HEK293 (cell line): ENCODE results near the gene WASF2.

Experiments used
- GLI4 ChIP-seq: fragments of 450-650 bp; formaldehyde crosslinking; IDR thresholded peaks from 2 replicates; pipeline ENCODE4 v1.5.1; 2016; ENCODE audit warnings: missing biosample characterization, missing genetic modification characterization
- GLIS2 ChIP-seq: fragments of 450-650 bp; formaldehyde crosslinking; IDR thresholded peaks from 2 replicates; pipeline ENCODE4 v1.5.1; 2016; ENCODE audit warnings: missing biosample characterization, missing genetic modification characterization
- HOXC10 ChIP-seq: sonication (generic); formaldehyde crosslinking; IDR thresholded peaks from 2 replicates; pipeline ENCODE4 v1.8.1; 2023; ENCODE audit warnings: mild to moderate bottlenecking, missing genetic modification reagents
- IKZF3 ChIP-seq: fragments of 450-650 bp; IDR thresholded peaks from 2 replicates; pipeline ENCODE4 v1.5.0; 2018; ENCODE audit warnings: missing biosample characterization, mild to moderate bottlenecking, missing genetic modification characterization, moderate library complexity
- OSR2 ChIP-seq: fragments of 450-650 bp; formaldehyde crosslinking; IDR thresholded peaks from 2 replicates; pipeline ENCODE4 v1.5.1; 2016; ENCODE audit warnings: missing biosample characterization, missing genetic modification characterization
- SP3 ChIP-seq: fragments of 450-650 bp; formaldehyde crosslinking; IDR thresholded peaks from 2 replicates; pipeline ENCODE4 v1.5.1; 2016; ENCODE audit warnings: missing biosample characterization, missing genetic modification characterization
- ZBTB21 ChIP-seq: fragments of 450-650 bp; formaldehyde crosslinking; IDR thresholded peaks from 2 replicates; pipeline ENCODE4 v1.5.1; 2017; ENCODE audit warnings: missing biosample characterization, missing genetic modification characterization
- ZBTB49 ChIP-seq: fragments of 450-650 bp; formaldehyde crosslinking; IDR thresholded peaks from 2 replicates; pipeline ENCODE4 v1.5.1; 2016; ENCODE audit warnings: missing biosample characterization, missing genetic modification characterization, low read depth
- ZFP3 ChIP-seq: fragments of 450-650 bp; formaldehyde crosslinking; IDR thresholded peaks from 2 replicates; pipeline ENCODE4 v1.5.1; 2016; ENCODE audit warnings: low read depth, missing biosample characterization, missing genetic modification characterization
- ZFP41 ChIP-seq: fragments of 450-650 bp; formaldehyde crosslinking; IDR thresholded peaks from 2 replicates; pipeline ENCODE4 v1.5.1; 2016; ENCODE audit warnings: missing biosample characterization, missing genetic modification characterization, borderline replicate concordance
- ZFP69B ChIP-seq: fragments of 450-650 bp; formaldehyde crosslinking; IDR thresholded peaks from 2 replicates; pipeline ENCODE4 v1.5.1; 2016; ENCODE audit warnings: missing biosample characterization, missing genetic modification characterization
- ZNF223 ChIP-seq: fragments of 450-650 bp; formaldehyde crosslinking; IDR thresholded peaks from 2 replicates; pipeline ENCODE4 v1.5.1; 2016; ENCODE audit warnings: missing biosample characterization, missing genetic modification characterization
- ZNF335 ChIP-seq: fragments of 450-650 bp; formaldehyde crosslinking; conservative IDR thresholded peaks from 2 replicates; pipeline ENCODE4 v1.5.1; 2016; ENCODE audit warnings: missing biosample characterization, missing genetic modification characterization
- ZNF501 ChIP-seq: fragments of 450-650 bp; formaldehyde crosslinking; IDR thresholded peaks from 2 replicates; pipeline ENCODE4 v1.5.1; 2016; ENCODE audit warnings: missing biosample characterization, missing genetic modification characterization
- ZNF521 ChIP-seq: fragments of 450-650 bp; formaldehyde crosslinking; IDR thresholded peaks from 2 replicates; pipeline ENCODE4 v1.5.1; 2017; ENCODE audit warnings: missing biosample characterization, mild to moderate bottlenecking, missing genetic modification characterization
- ZNF544 ChIP-seq: fragments of 450-650 bp; formaldehyde crosslinking; IDR thresholded peaks from 2 replicates; pipeline ENCODE4 v1.5.0; 2017; ENCODE audit warnings: missing biosample characterization, missing genetic modification characterization
- ZNF555 ChIP-seq: fragments of 450-650 bp; formaldehyde crosslinking; conservative IDR thresholded peaks from 2 replicates; pipeline ENCODE4 v1.5.1; 2017; ENCODE audit warnings: missing biosample characterization, mild to moderate bottlenecking, missing genetic modification characterization, inconsistent platforms
- ZNF585B ChIP-seq: fragments of 450-650 bp; formaldehyde crosslinking; IDR thresholded peaks from 2 replicates; pipeline ENCODE4 v1.5.1; 2016; ENCODE audit warnings: missing biosample characterization, missing genetic modification characterization
- ZNF664 ChIP-seq: fragments of 450-650 bp; formaldehyde crosslinking; IDR thresholded peaks from 2 replicates; pipeline ENCODE4 v1.5.1; 2016; ENCODE audit warnings: missing biosample characterization, missing genetic modification characterization
- ZNF707 ChIP-seq: fragments of 450-650 bp; formaldehyde crosslinking; IDR thresholded peaks from 2 replicates; pipeline ENCODE4 v1.5.1; 2016; ENCODE audit warnings: missing biosample characterization, missing genetic modification characterization
- ZNF776 ChIP-seq: fragments of 450-650 bp; formaldehyde crosslinking; IDR thresholded peaks from 2 replicates; pipeline ENCODE4 v1.5.0; 2017; ENCODE audit warnings: missing biosample characterization, missing genetic modification characterization, borderline replicate concordance
- ZNF785 ChIP-seq: fragments of 450-650 bp; formaldehyde crosslinking; IDR thresholded peaks from 2 replicates; pipeline ENCODE4 v1.5.1; 2016; ENCODE audit warnings: missing biosample characterization, missing genetic modification characterization
- ZXDB ChIP-seq: fragments of 450-650 bp; formaldehyde crosslinking; IDR thresholded peaks from 2 replicates; pipeline ENCODE4 v1.5.1; 2016; ENCODE audit warnings: missing biosample characterization, missing genetic modification characterization
- TF ChIP-seq, protein P1 (sequence below): fragments of 450-650 bp; formaldehyde crosslinking; IDR thresholded peaks from 2 replicates; pipeline ENCODE4 v1.5.1; 2016; ENCODE audit warnings: missing biosample characterization, missing genetic modification characterization
- TF ChIP-seq, protein P2 (sequence below): fragments of 450-650 bp; IDR thresholded peaks from 2 replicates; pipeline ENCODE4 v1.5.1; 2018; ENCODE audit warnings: missing biosample characterization, missing genetic modification characterization
- TF ChIP-seq, protein P3 (sequence below): fragments of 450-650 bp; formaldehyde crosslinking; IDR thresholded peaks from 2 replicates; pipeline ENCODE4 v1.5.1; 2016; ENCODE audit warnings: missing biosample characterization, missing genetic modification characterization
- TF ChIP-seq, protein P4 (sequence below): fragments of 450-650 bp; formaldehyde crosslinking; IDR thresholded peaks from 2 replicates; pipeline ENCODE4 v1.5.1; 2017; ENCODE audit warnings: missing biosample characterization, missing genetic modification characterization
- TF ChIP-seq, protein P5 (sequence below): fragments of 450-650 bp; formaldehyde crosslinking; conservative IDR thresholded peaks from 2 replicates; pipeline ENCODE4 v1.5.1; 2016; ENCODE audit warnings: low read depth, missing biosample characterization, missing genetic modification characterization

Gene WASF2

DNA sequence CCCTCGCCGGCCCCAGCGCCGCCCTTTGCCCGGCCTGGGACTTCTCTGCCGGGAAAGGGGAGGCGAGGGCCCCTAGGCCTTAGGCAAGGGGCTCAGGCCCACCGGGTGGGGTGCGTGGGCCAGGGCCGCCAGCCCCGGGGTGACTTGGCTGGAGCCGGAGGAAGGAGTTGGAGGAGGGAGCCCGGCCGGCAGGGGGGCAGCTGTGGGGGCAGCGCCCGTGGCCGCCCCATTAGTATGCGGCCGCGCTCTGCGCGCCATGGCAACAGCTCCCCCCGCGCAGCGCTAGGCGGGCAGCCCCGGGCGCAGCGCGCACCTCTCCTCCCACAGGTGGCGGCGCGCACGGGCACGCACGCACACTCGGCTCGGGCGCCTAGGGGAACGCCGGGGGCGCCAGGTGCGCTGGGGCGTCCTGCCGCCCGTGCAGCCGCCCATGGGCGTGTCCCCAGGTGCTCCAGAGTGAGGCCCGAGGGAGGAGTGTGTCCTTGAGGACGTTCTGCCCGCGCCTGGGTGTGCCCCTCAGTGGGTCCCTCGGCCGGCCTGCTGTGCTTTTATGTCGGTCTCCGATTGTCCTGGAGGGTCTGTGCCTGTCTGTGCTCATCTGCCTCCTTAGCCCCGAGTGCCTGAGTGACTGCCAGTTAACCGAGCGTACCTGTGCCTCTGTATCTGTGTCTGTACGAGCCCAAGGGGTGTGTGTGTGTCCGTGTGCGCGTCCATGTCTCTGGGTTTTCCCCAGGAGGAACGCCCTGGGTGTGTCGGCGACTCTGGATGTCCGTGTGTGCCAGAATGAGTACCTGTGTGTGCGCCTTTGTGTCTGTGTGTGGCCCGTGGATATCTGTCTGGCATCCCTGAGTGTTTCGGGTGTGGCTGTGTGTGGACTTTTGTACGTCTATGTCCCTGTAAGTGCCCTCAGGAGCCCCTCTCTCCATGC lies 38.2 kb upstream of the WASF2 start (continued):
- TF ChIP-seq, protein P1, sequence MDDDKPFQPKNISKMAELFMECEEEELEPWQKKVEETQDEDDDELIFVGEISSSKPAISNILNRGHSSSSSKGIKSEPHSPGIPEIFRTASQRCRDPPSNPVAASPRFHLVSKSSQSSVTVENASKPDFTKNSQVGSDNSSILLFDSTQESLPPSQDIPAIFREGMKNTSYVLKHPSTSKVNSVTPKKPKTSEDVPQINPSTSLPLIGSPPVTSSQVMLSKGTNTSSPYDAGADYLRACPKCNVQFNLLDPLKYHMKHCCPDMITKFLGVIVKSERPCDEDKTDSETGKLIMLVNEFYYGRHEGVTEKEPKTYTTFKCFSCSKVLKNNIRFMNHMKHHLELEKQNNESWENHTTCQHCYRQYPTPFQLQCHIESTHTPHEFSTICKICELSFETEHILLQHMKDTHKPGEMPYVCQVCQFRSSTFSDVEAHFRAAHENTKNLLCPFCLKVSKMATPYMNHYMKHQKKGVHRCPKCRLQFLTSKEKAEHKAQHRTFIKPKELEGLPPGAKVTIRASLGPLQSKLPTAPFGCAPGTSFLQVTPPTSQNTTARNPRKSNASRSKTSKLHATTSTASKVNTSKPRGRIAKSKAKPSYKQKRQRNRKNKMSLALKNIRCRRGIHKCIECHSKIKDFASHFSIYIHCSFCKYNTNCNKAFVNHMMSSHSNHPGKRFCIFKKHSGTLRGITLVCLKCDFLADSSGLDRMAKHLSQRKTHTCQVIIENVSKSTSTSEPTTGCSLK (tag by site-specific recombination): no peak
- TF ChIP-seq ZNF521 (tag by site-specific recombination): no peak
- TF ChIP-seq ZNF664 (tag by site-specific recombination): no peak
- TF ChIP-seq ZNF707 (tag by site-specific recombination): no peak
- no peak for TF ChIP-seq ZFP3 (tag by site-specific recombination)
- TF ChIP-seq, protein P2, sequence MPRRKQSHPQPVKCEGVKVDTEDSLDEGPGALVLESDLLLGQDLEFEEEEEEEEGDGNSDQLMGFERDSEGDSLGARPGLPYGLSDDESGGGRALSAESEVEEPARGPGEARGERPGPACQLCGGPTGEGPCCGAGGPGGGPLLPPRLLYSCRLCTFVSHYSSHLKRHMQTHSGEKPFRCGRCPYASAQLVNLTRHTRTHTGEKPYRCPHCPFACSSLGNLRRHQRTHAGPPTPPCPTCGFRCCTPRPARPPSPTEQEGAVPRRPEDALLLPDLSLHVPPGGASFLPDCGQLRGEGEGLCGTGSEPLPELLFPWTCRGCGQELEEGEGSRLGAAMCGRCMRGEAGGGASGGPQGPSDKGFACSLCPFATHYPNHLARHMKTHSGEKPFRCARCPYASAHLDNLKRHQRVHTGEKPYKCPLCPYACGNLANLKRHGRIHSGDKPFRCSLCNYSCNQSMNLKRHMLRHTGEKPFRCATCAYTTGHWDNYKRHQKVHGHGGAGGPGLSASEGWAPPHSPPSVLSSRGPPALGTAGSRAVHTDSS: no peak
- peak; percentile 91 for TF ChIP-seq ZNF335 (tag by site-specific recombination)
- TF ChIP-seq, protein P3, sequence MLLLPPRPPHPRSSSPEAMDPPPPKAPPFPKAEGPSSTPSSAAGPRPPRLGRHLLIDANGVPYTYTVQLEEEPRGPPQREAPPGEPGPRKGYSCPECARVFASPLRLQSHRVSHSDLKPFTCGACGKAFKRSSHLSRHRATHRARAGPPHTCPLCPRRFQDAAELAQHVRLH (tag by site-specific recombination): no peak
- TF ChIP-seq ZNF585B: no peak
- no peak for TF ChIP-seq ZBTB21
- TF ChIP-seq, protein P4, sequence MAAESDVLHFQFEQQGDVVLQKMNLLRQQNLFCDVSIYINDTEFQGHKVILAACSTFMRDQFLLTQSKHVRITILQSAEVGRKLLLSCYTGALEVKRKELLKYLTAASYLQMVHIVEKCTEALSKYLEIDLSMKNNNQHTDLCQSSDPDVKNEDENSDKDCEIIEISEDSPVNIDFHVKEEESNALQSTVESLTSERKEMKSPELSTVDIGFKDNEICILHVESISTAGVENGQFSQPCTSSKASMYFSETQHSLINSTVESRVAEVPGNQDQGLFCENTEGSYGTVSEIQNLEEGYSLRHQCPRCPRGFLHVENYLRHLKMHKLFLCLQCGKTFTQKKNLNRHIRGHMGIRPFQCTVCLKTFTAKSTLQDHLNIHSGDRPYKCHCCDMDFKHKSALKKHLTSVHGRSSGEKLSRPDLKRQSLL: no peak; the same call in 1 of the 2 replicates
- TF ChIP-seq ZNF785 (tag by site-specific recombination): no peak
- no peak for TF ChIP-seq ZNF544 (tag by site-specific recombination)
- TF ChIP-seq GLI4 (tag by site-specific recombination): no peak
- TF ChIP-seq ZXDB (tag by site-specific recombination): peak; percentile 43; the same call in 1 of the 2 replicates
- TF ChIP-seq SP3 (tag by site-specific recombination): peak; percentile 57
- TF ChIP-seq ZNF501 (tag by site-specific recombination): no peak
- no peak for TF ChIP-seq HOXC10 (CRISPR knock-in tag)
- TF ChIP-seq, protein P5, sequence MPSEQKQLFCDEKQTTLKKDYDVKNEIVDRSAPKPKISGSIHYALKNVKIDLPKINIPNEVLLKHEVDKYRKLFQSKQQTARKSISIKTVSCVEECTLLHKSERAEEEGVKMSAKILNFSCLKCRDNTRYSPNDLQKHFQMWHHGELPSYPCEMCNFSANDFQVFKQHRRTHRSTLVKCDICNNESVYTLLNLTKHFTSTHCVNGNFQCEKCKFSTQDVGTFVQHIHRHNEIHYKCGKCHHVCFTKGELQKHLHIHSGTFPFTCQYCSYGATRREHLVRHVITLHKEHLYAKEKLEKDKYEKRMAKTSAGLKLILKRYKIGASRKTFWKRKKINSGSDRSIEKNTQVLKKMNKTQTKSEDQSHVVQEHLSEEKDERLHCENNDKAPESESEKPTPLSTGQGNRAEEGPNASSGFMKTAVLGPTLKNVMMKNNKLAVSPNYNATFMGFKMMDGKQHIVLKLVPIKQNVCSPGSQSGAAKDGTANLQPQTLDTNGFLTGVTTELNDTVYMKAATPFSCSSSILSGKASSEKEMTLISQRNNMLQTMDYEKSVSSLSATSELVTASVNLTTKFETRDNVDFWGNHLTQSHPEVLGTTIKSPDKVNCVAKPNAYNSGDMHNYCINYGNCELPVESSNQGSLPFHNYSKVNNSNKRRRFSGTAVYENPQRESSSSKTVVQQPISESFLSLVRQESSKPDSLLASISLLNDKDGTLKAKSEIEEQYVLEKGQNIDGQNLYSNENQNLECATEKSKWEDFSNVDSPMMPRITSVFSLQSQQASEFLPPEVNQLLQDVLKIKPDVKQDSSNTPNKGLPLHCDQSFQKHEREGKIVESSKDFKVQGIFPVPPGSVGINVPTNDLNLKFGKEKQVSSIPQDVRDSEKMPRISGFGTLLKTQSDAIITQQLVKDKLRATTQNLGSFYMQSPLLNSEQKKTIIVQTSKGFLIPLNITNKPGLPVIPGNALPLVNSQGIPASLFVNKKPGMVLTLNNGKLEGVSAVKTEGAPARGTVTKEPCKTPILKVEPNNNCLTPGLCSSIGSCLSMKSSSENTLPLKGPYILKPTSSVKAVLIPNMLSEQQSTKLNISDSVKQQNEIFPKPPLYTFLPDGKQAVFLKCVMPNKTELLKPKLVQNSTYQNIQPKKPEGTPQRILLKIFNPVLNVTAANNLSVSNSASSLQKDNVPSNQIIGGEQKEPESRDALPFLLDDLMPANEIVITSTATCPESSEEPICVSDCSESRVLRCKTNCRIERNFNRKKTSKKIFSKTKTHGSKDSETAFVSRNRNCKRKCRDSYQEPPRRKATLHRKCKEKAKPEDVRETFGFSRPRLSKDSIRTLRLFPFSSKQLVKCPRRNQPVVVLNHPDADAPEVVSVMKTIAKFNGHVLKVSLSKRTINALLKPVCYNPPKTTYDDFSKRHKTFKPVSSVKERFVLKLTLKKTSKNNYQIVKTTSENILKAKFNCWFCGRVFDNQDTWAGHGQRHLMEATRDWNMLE (tag by site-specific recombination): no peak
- no peak for TF ChIP-seq ZNF776 (tag by site-specific recombination)
- no peak for TF ChIP-seq ZFP41 (tag by site-specific recombination)
- TF ChIP-seq OSR2 (tag by site-specific recombination): peak; percentile 6; the same call in 1 of the 2 replicates
- no peak for TF ChIP-seq ZNF555 (tag by site-specific recombination)
- TF ChIP-seq ZBTB49 (tag by site-specific recombination): no peak
- TF ChIP-seq ZNF223 (tag by site-specific recombination): no peak
- no peak for TF ChIP-seq ZFP69B (tag by site-specific recombination)
- no peak for TF ChIP-seq IKZF3 (tag by site-specific recombination)
- peak; percentile 88 for TF ChIP-seq GLIS2 (tag by site-specific recombination)
